ENCODE measurements around the gene NCL. TPM values are rescaled to one million over a fixed set of nuclear protein-coding genes. Genes with fewer than 3 reads are reported as not detected.
A peak's percentile ranks its signal among the peaks of the same experiment; 100 is the strongest.

The NCL gene
- total RNA-seq, 1 donor from 2014 or later: 603 TPM

DNA sequence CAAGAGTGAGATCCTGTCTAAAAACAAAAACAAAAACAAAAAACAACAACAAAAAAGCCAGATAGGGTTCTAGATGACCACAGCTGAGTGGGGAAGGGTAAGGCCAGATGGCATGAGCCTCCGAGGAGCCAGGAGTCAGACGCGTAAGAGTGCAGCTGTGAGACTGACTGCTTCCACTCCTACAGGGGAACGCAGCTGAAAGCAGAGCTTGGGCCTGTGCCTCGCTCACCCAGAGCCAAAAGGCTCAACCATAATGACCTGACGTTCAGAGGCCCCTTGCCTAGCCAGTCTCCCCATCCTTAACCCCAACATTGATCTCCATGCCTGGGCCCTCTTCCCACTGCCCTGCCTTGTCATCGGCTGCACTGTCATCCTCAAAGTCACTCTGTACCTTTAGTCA is 26.5 kb upstream of the NCL start:
- no peak for TF ChIP-seq EZH2 (IDR thresholded peaks at IDR 0.05; ENCODE audit: insufficient read depth, low read length)
- TF ChIP-seq, protein P1, sequence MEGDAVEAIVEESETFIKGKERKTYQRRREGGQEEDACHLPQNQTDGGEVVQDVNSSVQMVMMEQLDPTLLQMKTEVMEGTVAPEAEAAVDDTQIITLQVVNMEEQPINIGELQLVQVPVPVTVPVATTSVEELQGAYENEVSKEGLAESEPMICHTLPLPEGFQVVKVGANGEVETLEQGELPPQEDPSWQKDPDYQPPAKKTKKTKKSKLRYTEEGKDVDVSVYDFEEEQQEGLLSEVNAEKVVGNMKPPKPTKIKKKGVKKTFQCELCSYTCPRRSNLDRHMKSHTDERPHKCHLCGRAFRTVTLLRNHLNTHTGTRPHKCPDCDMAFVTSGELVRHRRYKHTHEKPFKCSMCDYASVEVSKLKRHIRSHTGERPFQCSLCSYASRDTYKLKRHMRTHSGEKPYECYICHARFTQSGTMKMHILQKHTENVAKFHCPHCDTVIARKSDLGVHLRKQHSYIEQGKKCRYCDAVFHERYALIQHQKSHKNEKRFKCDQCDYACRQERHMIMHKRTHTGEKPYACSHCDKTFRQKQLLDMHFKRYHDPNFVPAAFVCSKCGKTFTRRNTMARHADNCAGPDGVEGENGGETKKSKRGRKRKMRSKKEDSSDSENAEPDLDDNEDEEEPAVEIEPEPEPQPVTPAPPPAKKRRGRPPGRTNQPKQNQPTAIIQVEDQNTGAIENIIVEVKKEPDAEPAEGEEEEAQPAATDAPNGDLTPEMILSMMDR (IDR thresholded peaks at IDR 0.05; ENCODE audit: insufficient read depth, low read depth, low read length): no peak
- Mint-ChIP-seq H3K9me3 (ENCODE audit: unreplicated experiment) (peaks cover 5% of the 10 kb centered on the region), H3K36me3 (ENCODE audit: low read depth, unreplicated experiment) (peaks cover 3% of the 10 kb centered on the region), H3K27me3 (ENCODE audit: low read depth, unreplicated experiment) (peaks cover 18% of the 10 kb centered on the region), H3K4me1 (ENCODE audit: low read depth, unreplicated experiment) (no peaks in the 10 kb centered on the region), H3K27ac (ENCODE audit: unreplicated experiment) (no peak overlapping the region), H3K4me3 (ENCODE audit: unreplicated experiment) (no peak overlapping the region)
- Histone ChIP-seq H3K4me3 (ENCODE audit: insufficient read depth, low read depth, low read length) (no peak overlapping the region), H2AFZ (ENCODE audit: low read depth, low read length) (no peak overlapping the region), H4K20me1 (ENCODE audit: insufficient read depth, low read length) (no peaks in the 10 kb centered on the region), H3K27ac (ENCODE audit: low read depth, low read length) (no peak overlapping the region), H3K9ac (ENCODE audit: low read length) (no peak overlapping the region), H3K27me3 (ENCODE audit: insufficient read depth, low read length) (no peaks in the 10 kb centered on the region), H3K36me3 (ENCODE audit: insufficient read depth, low read length) (no peaks in the 10 kb centered on the region), H3K4me2 (ENCODE audit: low read length) (no peak overlapping the region), H3K9me3 (ENCODE audit: insufficient read depth, low read depth, low read length) (no peaks in the 10 kb centered on the region), H3K4me1 (ENCODE audit: insufficient read depth, low read length) (no peaks in the 10 kb centered on the region), H3K79me2 (ENCODE audit: insufficient read depth, low read length) (no peaks in the 10 kb centered on the region)
- no peak for FAIRE-seq
- DNase-seq (ENCODE audit: low read depth): no peak

DNA sequence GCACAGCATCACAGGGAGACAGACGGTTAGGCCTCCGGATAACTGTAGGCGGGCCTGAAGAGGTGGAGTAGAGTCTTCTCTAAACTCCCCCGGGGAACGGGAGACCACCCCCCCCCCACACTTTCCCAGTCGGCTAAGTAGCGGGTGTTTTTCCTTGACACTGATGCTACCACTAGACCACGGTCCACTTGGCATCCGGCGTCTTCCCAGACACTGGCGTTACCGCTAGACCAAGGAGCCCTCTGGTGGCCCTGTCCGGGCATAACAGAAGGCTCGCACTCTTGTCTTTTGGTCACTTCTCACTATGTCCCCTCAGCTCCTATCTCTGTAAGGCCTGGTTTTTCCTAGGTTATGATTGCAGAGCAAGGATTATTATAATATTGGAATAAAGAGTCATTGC is 25.7 kb upstream of the NCL start:
- Histone ChIP-seq H3K27me3 (ENCODE audit: insufficient read depth, low read length) (no peaks in the 10 kb centered on the region), H3K27ac (ENCODE audit: low read depth, low read length) (no peak overlapping the region), H3K9ac (ENCODE audit: low read length) (no peak overlapping the region), H3K79me2 (ENCODE audit: insufficient read depth, low read length) (no peaks in the 10 kb centered on the region), H3K4me1 (ENCODE audit: insufficient read depth, low read length) (no peaks in the 10 kb centered on the region), H3K4me2 (ENCODE audit: low read length) (no peak overlapping the region), H2AFZ (ENCODE audit: low read depth, low read length) (no peak overlapping the region), H3K4me3 (ENCODE audit: insufficient read depth, low read depth, low read length) (no peak overlapping the region), H3K36me3 (ENCODE audit: insufficient read depth, low read length) (no peaks in the 10 kb centered on the region), H3K9me3 (ENCODE audit: insufficient read depth, low read depth, low read length) (no peaks in the 10 kb centered on the region), H4K20me1 (ENCODE audit: insufficient read depth, low read length) (no peaks in the 10 kb centered on the region)
- H3K4me1 Mint-ChIP-seq (ENCODE audit: low read depth, unreplicated experiment): no peaks in the 10 kb centered on the region
- TF ChIP-seq, protein P1 (IDR thresholded peaks at IDR 0.05; ENCODE audit: insufficient read depth, low read depth, low read length): peak; percentile 11
- TF ChIP-seq EZH2 (IDR thresholded peaks at IDR 0.05; ENCODE audit: insufficient read depth, low read length): no peak
- FAIRE-seq (no peak), DNase-seq (ENCODE audit: low read depth) (no peak)
- no peak overlapping the region for H3K27ac Mint-ChIP-seq (ENCODE audit: unreplicated experiment)
- peaks cover 18% of the 10 kb centered on the region for H3K27me3 Mint-ChIP-seq (ENCODE audit: low read depth, unreplicated experiment)
- peaks cover 3% of the 10 kb centered on the region for H3K36me3 Mint-ChIP-seq (ENCODE audit: low read depth, unreplicated experiment)
- no peak overlapping the region for H3K4me3 Mint-ChIP-seq (ENCODE audit: unreplicated experiment)
- H3K9me3 Mint-ChIP-seq (ENCODE audit: unreplicated experiment): peaks cover 5% of the 10 kb centered on the region

DNA sequence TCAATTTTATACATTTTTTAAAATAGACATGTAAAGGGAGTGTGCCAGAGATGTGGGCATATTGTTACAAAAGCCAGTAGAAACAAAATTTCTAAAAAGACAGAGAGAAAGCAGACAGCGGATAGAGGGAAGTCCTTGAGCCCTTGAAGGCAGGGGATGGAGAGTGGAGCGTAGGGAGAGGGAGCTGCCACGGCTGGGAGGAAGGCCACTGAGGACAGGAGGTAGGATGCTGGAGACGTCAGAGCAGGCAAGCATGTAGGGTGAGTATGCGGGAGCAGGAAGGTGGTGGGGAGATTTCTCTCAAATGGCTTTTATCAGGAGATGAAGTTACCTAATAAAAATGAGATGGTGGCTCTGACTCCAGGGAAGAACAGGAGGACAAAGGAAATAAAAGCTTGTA is 24.0 kb upstream of the NCL start:
- Histone ChIP-seq H3K36me3 (ENCODE audit: insufficient read depth, low read length) (no peaks in the 10 kb centered on the region), H3K79me2 (ENCODE audit: insufficient read depth, low read length) (no peaks in the 10 kb centered on the region), H3K27me3 (ENCODE audit: insufficient read depth, low read length) (no peaks in the 10 kb centered on the region), H3K9ac (ENCODE audit: low read length) (no peak overlapping the region), H2AFZ (ENCODE audit: low read depth, low read length) (no peak overlapping the region), H4K20me1 (ENCODE audit: insufficient read depth, low read length) (no peaks in the 10 kb centered on the region), H3K9me3 (ENCODE audit: insufficient read depth, low read depth, low read length) (no peaks in the 10 kb centered on the region), H3K4me3 (ENCODE audit: insufficient read depth, low read depth, low read length) (no peak overlapping the region), H3K27ac (ENCODE audit: low read depth, low read length) (no peak overlapping the region), H3K4me2 (ENCODE audit: low read length) (no peak overlapping the region), H3K4me1 (ENCODE audit: insufficient read depth, low read length) (no peaks in the 10 kb centered on the region)
- Mint-ChIP-seq H3K4me1 (ENCODE audit: low read depth, unreplicated experiment) (no peaks in the 10 kb centered on the region), H3K9me3 (ENCODE audit: unreplicated experiment) (peaks cover 5% of the 10 kb centered on the region), H3K4me3 (ENCODE audit: unreplicated experiment) (no peak overlapping the region), H3K27ac (ENCODE audit: unreplicated experiment) (no peak overlapping the region), H3K36me3 (ENCODE audit: low read depth, unreplicated experiment) (peaks cover 3% of the 10 kb centered on the region), H3K27me3 (ENCODE audit: low read depth, unreplicated experiment) (peaks cover 18% of the 10 kb centered on the region)
- DNase-seq (ENCODE audit: low read depth): no peak
- TF ChIP-seq, protein P1 (IDR thresholded peaks at IDR 0.05; ENCODE audit: insufficient read depth, low read depth, low read length): no peak
- TF ChIP-seq EZH2 (IDR thresholded peaks at IDR 0.05; ENCODE audit: insufficient read depth, low read length): no peak
- no peak for FAIRE-seq

Measured in astrocyte (in vitro differentiated cells and primary cell).